ENCODE results near the gene ANKS4B.
A peak's percentile ranks its signal among the peaks of the same experiment; 100 is the strongest.

The ANKS4B gene

DNA sequence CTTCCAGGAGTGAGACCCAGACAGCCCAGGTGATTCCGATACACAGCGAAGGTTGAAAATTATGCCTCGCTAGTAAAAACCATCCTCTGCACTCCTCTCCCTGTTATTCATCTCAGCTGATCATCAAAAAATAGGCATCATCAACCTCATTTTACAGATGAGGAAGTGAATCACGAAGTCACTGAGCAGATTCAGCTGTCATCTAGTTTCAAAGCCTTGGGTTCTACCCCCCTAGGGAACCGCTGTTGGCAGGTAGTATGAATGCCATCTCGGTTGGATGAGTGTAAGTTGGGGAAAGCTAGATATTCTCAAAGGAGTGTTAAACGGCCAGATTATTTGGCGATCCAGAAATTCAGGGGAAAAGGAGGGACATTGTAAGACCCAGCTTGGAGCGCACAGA is 42.6 kb downstream of the ANKS4B start:
- TF ChIP-seq, protein P1, sequence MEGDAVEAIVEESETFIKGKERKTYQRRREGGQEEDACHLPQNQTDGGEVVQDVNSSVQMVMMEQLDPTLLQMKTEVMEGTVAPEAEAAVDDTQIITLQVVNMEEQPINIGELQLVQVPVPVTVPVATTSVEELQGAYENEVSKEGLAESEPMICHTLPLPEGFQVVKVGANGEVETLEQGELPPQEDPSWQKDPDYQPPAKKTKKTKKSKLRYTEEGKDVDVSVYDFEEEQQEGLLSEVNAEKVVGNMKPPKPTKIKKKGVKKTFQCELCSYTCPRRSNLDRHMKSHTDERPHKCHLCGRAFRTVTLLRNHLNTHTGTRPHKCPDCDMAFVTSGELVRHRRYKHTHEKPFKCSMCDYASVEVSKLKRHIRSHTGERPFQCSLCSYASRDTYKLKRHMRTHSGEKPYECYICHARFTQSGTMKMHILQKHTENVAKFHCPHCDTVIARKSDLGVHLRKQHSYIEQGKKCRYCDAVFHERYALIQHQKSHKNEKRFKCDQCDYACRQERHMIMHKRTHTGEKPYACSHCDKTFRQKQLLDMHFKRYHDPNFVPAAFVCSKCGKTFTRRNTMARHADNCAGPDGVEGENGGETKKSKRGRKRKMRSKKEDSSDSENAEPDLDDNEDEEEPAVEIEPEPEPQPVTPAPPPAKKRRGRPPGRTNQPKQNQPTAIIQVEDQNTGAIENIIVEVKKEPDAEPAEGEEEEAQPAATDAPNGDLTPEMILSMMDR (IDR thresholded peaks at IDR 0.05; ENCODE audit: low read depth, low read length), result no peak
- no peak overlapping the region for H3K4me3 ChIP-seq (replicated peaks in 1 of 2; ENCODE audit: low read depth in 2 of 2, low read length in 2 of 2)
- no peak for DNase-seq (ENCODE audit: low read depth in 2 of 2)

DNA sequence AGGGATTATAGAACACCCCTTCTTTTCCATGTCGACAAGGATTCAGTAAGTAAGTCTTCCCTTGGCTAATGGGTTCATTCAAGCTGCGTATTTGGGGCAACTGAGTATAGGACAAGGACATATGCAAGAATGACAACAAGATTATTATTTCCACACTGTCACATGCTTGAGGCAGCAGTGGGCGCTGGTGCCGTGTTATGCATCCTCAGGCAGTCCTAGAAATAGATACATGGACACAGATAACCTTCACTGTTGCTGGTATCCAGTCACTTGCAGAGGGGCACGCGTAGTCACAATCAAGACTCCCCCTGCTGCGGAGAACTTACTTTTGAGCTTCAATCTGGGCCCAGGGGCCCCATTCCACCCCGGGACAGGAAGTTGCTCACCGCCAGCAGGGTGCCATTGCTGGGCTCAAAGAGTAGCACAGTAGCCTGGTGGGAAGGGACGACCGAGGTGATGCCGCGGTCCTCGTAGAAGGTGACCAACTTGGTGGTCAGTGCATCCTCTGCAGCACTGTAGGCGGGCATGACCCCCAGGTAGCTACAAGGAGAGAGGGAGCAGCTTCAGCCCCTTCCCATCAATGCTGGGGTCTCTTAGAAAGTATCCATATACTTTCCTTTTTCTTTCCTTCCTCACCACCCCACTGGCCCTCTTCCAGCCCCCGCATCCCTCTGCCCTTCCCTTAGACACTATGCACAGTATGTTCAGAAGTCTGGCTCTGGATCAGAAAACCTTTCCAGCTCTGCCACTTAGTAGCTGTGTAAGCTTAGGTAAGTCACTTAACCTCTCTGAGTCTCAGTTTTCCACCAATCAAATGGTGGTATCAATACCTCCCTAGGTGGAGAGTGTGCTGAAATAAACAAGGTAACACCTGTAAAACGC is 43.8 kb downstream of the ANKS4B start:
- TF ChIP-seq, protein P1 (IDR thresholded peaks at IDR 0.05; ENCODE audit: low read depth, low read length), result no peak
- H3K4me3 ChIP-seq (replicated peaks in 1 of 2; ENCODE audit: low read depth in 2 of 2, low read length in 2 of 2), result no peak overlapping the region

DNA sequence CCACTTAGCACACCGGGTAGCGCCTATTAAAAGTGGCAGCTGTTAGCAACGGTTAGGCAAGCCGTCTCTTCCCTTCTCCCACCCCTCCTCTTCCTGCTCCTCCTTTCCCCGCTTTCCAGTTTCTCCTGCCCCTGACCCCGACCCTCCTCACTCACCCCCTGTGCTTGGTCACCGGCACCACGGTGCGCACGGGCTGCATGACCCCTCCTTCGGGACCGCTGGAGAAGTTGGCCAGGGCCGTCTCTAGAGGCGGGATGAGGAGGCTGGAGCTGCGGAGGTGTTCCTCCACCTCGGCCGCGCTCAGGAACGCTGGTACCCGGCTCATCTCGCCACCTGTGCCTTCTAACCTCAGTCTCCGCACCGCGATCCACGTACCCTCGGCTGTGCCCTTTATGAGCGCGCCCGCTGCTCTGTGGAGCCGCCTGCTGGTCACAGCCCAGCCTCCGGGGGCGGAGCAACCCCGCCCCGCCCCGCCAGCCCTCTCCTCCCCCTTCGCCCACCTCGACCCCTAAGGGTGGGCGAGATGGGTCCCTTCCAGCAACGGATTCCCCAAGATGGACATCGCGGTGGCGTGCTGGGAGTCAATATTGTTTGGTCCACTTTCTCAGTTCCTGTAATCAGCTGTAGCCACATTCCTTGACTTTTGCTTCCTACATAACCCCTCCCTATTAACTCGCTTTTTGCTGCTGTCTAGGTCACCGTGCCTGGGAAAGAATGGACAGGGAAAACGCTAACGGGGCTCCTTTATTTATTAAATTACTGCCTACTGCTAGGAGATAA is 44.6 kb downstream of the ANKS4B start, which contains the start of gene CRYM:
CRYM (minus strand) TSS at position 364 of the 780 bp plus-strand sequence; CDS start at position 325, 39 bp downstream.
- DNase-seq (ENCODE audit: low read depth in 2 of 2), result peak; percentile 31 to 43
- TF ChIP-seq, protein P1 (IDR thresholded peaks at IDR 0.05; ENCODE audit: low read depth, low read length), result peak; percentile 74
- H3K4me3 ChIP-seq (replicated peaks in 1 of 2; ENCODE audit: low read depth in 2 of 2, low read length in 2 of 2), result peak within 1 kb of the TSS; percentile 35 to 43

More for the DNA sequence above, 43.8 kb downstream of the ANKS4B start:
- no peak for DNase-seq (ENCODE audit: low read depth in 2 of 2)

DNA sequence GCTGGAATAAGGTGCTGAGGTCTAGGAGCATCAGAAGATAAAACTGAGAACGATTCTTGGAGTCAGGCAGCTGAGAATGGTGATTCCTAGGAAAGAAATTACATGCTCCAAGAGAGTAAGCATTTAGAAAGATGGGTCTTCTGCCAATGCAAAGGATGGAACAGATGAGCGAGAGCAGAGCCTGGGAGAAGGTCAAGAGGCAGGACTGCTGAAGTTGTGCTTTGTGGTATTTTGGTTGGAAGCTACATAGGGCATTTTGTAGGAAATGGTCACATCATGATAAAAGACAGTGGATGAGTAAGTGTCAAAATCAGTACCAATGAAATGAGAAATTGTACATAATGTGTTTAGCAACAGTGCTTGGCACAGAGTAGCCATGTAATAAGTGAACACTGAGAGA is 46.0 kb downstream of the ANKS4B start:
- peak in 1 of 2 donors; percentile 25 for DNase-seq (ENCODE audit: low read depth in 2 of 2)
- H3K4me3 ChIP-seq (replicated peaks in 1 of 2; ENCODE audit: low read depth in 2 of 2, low read length in 2 of 2), result no peak overlapping the region
- TF ChIP-seq, protein P1 (IDR thresholded peaks at IDR 0.05; ENCODE audit: low read depth, low read length), result no peak

DNA sequence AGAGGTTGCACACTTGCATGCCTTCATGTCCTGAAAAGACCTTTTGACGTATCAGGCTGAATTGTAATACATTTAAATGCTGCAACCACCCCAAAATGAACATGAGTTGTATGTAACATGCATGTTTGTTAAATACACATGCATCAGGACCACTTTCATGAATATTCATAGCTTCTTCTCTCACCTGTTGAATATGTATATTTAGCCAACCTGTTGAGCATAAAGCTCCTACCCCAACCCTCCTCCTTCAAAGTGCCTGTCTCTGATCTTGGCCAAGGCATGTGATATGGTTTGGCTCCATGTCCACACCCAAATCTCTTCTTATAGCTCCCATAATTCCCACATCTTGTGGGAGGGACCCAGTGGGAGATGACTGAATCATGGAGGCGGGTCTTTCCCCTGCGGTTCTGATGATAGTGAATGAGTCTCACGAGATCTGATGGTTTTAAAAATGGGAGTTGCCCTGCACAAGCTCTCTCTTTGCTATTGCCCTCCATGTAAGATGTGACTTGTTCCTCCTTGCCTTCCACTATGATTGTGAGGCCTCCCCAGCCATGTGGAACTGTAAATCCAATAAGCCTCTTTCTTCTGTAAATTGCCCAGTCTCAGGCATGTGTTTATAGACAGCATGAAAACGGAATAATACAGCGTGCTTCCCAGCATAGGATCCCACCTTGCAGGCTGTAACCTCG is 48.3 kb downstream of the ANKS4B start:
- TF ChIP-seq, protein P1 (IDR thresholded peaks at IDR 0.05; ENCODE audit: low read depth, low read length), result no peak
- no peak overlapping the region for H3K4me3 ChIP-seq (replicated peaks in 1 of 2; ENCODE audit: low read depth in 2 of 2, low read length in 2 of 2)
- no peak for DNase-seq (ENCODE audit: low read depth in 2 of 2)

DNA sequence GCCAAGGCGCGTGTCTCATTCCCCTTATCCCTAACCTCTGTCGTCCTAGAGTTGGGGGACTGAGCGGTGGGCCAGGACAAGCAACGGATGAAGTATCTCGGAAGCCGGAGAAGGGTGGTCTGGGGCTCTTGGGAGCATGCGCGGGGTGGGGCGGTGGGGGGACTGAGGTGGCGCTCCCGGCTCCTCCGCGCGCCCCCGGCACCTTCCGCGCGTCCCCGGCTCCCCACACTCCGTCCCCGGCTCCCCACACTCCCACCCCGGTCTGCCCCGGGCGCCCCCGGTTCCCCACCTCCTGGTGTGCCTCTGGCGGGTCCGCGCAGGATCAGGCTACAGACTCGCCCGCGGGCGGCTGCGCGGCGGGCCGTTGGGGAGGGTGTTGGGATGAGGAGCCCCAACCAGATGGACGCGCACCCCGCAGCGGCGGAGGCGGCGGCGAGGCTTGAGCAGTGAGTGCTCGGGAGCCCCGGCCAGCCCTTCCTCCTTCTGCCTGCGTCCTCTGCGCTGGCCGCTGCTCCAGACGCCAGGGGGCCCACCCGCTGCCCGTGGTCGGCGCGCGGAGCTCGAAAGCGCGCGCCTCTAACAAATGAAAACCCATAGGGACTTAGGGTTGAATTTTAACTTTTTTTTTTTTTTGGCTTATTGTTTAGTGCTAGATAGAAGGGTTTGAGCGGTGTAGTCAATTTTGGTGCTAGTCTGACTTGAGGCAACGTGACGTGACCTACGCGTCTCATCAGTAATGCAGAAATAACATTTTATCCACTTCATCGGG is 50.2 kb downstream of the ANKS4B start:
- DNase-seq (ENCODE audit: low read depth in 2 of 2), result peak; percentile 36 to 49
- TF ChIP-seq, protein P1 (IDR thresholded peaks at IDR 0.05; ENCODE audit: low read depth, low read length), result peak; percentile 40
- H3K4me3 ChIP-seq (replicated peaks in 1 of 2; ENCODE audit: low read depth in 2 of 2, low read length in 2 of 2), result peak overlapping the region in 1 of 2 donors; percentile 42

Data from cardiac fibroblast (primary cell).